ENCODE results near the gene EPHB1. TPM values are rescaled to one million over a fixed set of nuclear protein-coding genes. Genes with fewer than 3 reads are reported as not detected.

Gene EPHB1
- total RNA-seq, 1 experiment from 2014 or later = 0.86 TPM

GRCh38 chr3:135142530-135142929 lies 347.5 kb downstream of the EPHB1 start:
- ChIA-PET POLR2A (no interaction called here), CTCF (no interaction called here)
- no peaks in the 10 kb centered on the region for H3K36me3 ChIP-seq (ENCODE audit: control insufficient read depth in 1 of 2, insufficient read depth in 2 of 2, low read length in 2 of 2)

More at GRCh38 chr3:135142530-135142929, 347.5 kb downstream of the EPHB1 start:
- intact Hi-C loops (cut with micrococcal nuclease) = no loop called here
- no TSS peak for BruUV-seq (replicated peaks)
- peaks cover 15% of the 10 kb centered on the region; the same call in 1 of the 2 replicates for H3K27me3 ChIP-seq (ENCODE audit: insufficient read depth, low read length)
- no peak overlapping the region for H3K9ac ChIP-seq (ENCODE audit: low read length)
- no peaks in the 10 kb centered on the region for H3K9me2 ChIP-seq (ENCODE audit: insufficient read depth)
- H4K20me1 ChIP-seq (ENCODE audit: insufficient read depth) = no peaks in the 10 kb centered on the region
- H3K4me1 ChIP-seq (ENCODE audit: control insufficient read depth in 1 of 2, insufficient read depth in 2 of 2, low read length in 2 of 2) = no peaks in the 10 kb centered on the region
- no peaks in the 10 kb centered on the region for H3K79me2 ChIP-seq (ENCODE audit: insufficient read depth, low read length)
- RAD21 ChIA-PET (ENCODE audit: low non-redundant PET in 1 of 2, low total read pairs in 2 of 2, uncharacterized antibody in 2 of 2, unreplicated experiment in 2 of 2) = no interaction called here
- DNase-seq (ENCODE audit: low read depth, low spot score) (no peak), ATAC-seq (no peak)
- TF ChIP-seq REST (IDR thresholded peaks at IDR 0.05; ENCODE audit: low read depth) = no peak
- TF ChIP-seq CBX3 (IDR thresholded peaks at IDR 0.05; ENCODE audit: low read depth) = no peak
- TF ChIP-seq SIN3A (IDR thresholded peaks at IDR 0.05; ENCODE audit: low read depth) = no peak
- no peak for TF ChIP-seq CTCF (IDR thresholded peaks at IDR 0.05 in 2 of 3, conservative IDR thresholded peaks at IDR 0.05 in 1 of 3; ENCODE audit: borderline replicate concordance in 1 of 3, insufficient read depth in 1 of 3, low read depth in 2 of 3, low read length in 2 of 3)
- TF ChIP-seq CEBPB (IDR thresholded peaks at IDR 0.05; ENCODE audit: low read depth) = no peak
- TF ChIP-seq JUND (IDR thresholded peaks at IDR 0.05) = no peak
- no peak for TF ChIP-seq ATF3 (IDR thresholded peaks at IDR 0.05)
- TF ChIP-seq EGR1 (IDR thresholded peaks at IDR 0.05; ENCODE audit: low read depth) = no peak
- no peak for TF ChIP-seq SP1 (IDR thresholded peaks at IDR 0.05; ENCODE audit: low read depth)
- H3K27ac ChIP-seq (ENCODE audit: low read depth, low read length) = no peak overlapping the region
- H3K9me3 ChIP-seq (ENCODE audit: control insufficient read depth in 1 of 2, insufficient read depth in 1 of 2, low read depth in 1 of 2, low read length in 2 of 2) = no peaks in the 10 kb centered on the region
- H2AFZ ChIP-seq (ENCODE audit: low read depth, low read length, poor library complexity, severe bottlenecking) = no peak overlapping the region
- H3K4me3 ChIP-seq (replicated peaks in 1 of 2; ENCODE audit: low read depth in 1 of 2, low read length in 2 of 2) = no peak overlapping the region
- no peak overlapping the region for H3K4me2 ChIP-seq (ENCODE audit: low read length)

All from HCT116 (cell line).